ENCODE measurements around the gene PPT2. TPM values are rescaled to one million over a fixed set of nuclear protein-coding genes. Genes with fewer than 3 reads are reported as not detected.

Gene PPT2
- total and polyA plus RNA-seq, 2 donors (not counting 3 experiments of a cell fraction or from before 2014, with no cell fraction given) = 27.2 to 47.3 TPM

GRCh38 chr6:32164295-32164694 lies 10.4 kb downstream of the PPT2 start, which contains the start of gene EGFL8:
TSS of gene EGFL8 (plus strand) at chr6:32164595. CDS start at chr6:32166166, 1,571 bp downstream.
- TF ChIP-seq FOS (IDR thresholded peaks at IDR 0.05; ENCODE audit: borderline replicate concordance, insufficient read depth, low read length) (no peak), JUN (IDR thresholded peaks at IDR 0.05; ENCODE audit: borderline replicate concordance, insufficient read depth, insufficient read length, low read depth) (no peak), MYC (IDR thresholded peaks at IDR 0.05; ENCODE audit: low read depth, low read length) (no peak), CTCF (IDR thresholded peaks at IDR 0.05; ENCODE audit: extremely low read depth in 1 of 2, insufficient read depth in 1 of 2, low read depth in 1 of 2, low read length in 2 of 2) (no peak), GATA2 (IDR thresholded peaks at IDR 0.05; ENCODE audit: insufficient read depth, insufficient read length, low read depth, low read length) (no peak), EZH2 (IDR thresholded peaks at IDR 0.05; ENCODE audit: borderline replicate concordance, low read depth, low read length, severe bottlenecking) (no peak), POLR2A (IDR thresholded peaks at IDR 0.05; ENCODE audit: low read depth, low read length) (no peak)
- TF ChIP-seq, protein P1, sequence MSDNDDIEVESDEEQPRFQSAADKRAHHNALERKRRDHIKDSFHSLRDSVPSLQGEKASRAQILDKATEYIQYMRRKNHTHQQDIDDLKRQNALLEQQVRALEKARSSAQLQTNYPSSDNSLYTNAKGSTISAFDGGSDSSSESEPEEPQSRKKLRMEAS (IDR thresholded peaks at IDR 0.05; ENCODE audit: insufficient read depth, insufficient read length) = no peak
- dilution Hi-C loops (cut with MboI; ENCODE audit: extremely low pct_ligation_motif_present, low sequenced_read_pairs) = no loop called here
- H3K79me2 ChIP-seq (ENCODE audit: control insufficient read depth, insufficient read depth, low read length) = no peaks in the 10 kb centered on the region
- ChIA-PET CTCF (interaction anchor here (0.8 to 1.1 kb wide), 3 partner anchors 34 to 47 kb away, joined by 3 to 4 read pairs (median 4); partner anchors contain the start of gene FKBPL), POLR2A (no interaction called here)
- intact Hi-C loops (cut with micrococcal nuclease) = no loop called here
- no peak within 1 kb of the TSS for H3K4me3 ChIP-seq (replicated peaks in 1 of 3; ENCODE audit: insufficient read depth in 1 of 3, low read depth in 1 of 3, low read length in 3 of 3)
- BruUV-seq (replicated peaks) = no TSS peak
- H3K9me1 ChIP-seq (replicated peaks; ENCODE audit: control insufficient read depth, extremely low read depth, insufficient read depth, low read length) = no peaks in the 10 kb centered on the region
- no peaks in the 10 kb centered on the region for H3K27me3 ChIP-seq (ENCODE audit: control insufficient read depth in 2 of 2, insufficient read depth in 2 of 2, low read length in 2 of 2)
- no peaks in the 10 kb centered on the region for H3K9me3 ChIP-seq (replicated peaks; ENCODE audit: control insufficient read depth, insufficient read depth, low read length)
- H2AFZ ChIP-seq (ENCODE audit: low read depth, low read length) = no peak within 1 kb of the TSS
- no peak within 1 kb of the TSS for H3K27ac ChIP-seq (ENCODE audit: insufficient read depth, low read depth, low read length)
- no peaks in the 10 kb centered on the region for H4K20me1 ChIP-seq (replicated peaks; ENCODE audit: control insufficient read depth, extremely low read depth, insufficient read depth, low read length)
- no peak within 1 kb of the TSS for H3K9ac ChIP-seq (replicated peaks; ENCODE audit: extremely low read depth, insufficient read depth, low read length)
- no peak within 1 kb of the TSS for H3K4me2 ChIP-seq (ENCODE audit: insufficient read depth, low read length)
- H3K4me1 ChIP-seq (ENCODE audit: control insufficient read depth, extremely low read depth, insufficient read depth, low read length) = no peaks in the 10 kb centered on the region
- no peak for FAIRE-seq
- no peak for DNase-seq (ENCODE audit: low read depth, low spot score)
- peaks cover 7 to 12% of the 10 kb centered on the region in 2 experiments for H3K36me3 ChIP-seq (ENCODE audit: control insufficient read depth in 2 of 2, extremely low read depth in 1 of 2, insufficient read depth in 2 of 2, low read length in 2 of 2)

All from endothelial cell of umbilical vein (primary cell).